Measurements from ENCODE around the gene OR2T27.
"Not testable (repeated sequence)": the region's sequence is repeated elsewhere in the genome, so short reads cannot be mapped to it uniquely, and the experiment has no call there.

Gene OR2T27

GRCh38 chr1:248655354-248655753, at the start of gene OR2T27:
Gene OR2T27 (minus strand): TSS chr1:248655528. CDS start chr1:248650884, 4,644 bp downstream.
- DNase-seq (ENCODE audit: low read depth), result not testable (repeated sequence)

GRCh38 chr1:248704606-248705005, 49.3 kb upstream of the OR2T27 start:
- DNase-seq (ENCODE audit: low read depth), result no peak

- DNase-seq (ENCODE audit: low read depth), result no peak
These were observed 48.3 kb upstream of the OR2T27 start for GRCh38 chr1:248703674-248704073.

- DNase-seq (ENCODE audit: low read depth), result no peak
These were observed 47.4 kb upstream of the OR2T27 start, which contains the start of gene OR14I1 for GRCh38 chr1:248702714-248703113. Gene OR14I1 (minus strand): TSS chr1:248702766.

GRCh38 chr1:248699099-248699498, 43.8 kb upstream of the OR2T27 start:
- no peak for DNase-seq (ENCODE audit: low read depth)

- DNase-seq (ENCODE audit: low read depth), result no peak
These were observed 42.6 kb upstream of the OR2T27 start for GRCh38 chr1:248697907-248698306.

- DNase-seq (ENCODE audit: low read depth), result no peak
These were observed 41.4 kb upstream of the OR2T27 start for GRCh38 chr1:248696774-248697173.

- DNase-seq (ENCODE audit: low read depth), result no peak
These were observed 40.9 kb upstream of the OR2T27 start for GRCh38 chr1:248696261-248696660.

GRCh38 chr1:248695451-248696132, 40.3 kb upstream of the OR2T27 start:
- no peak for DNase-seq (ENCODE audit: low read depth)

- no peak for DNase-seq (ENCODE audit: low read depth)
These were observed 36.3 kb upstream of the OR2T27 start for GRCh38 chr1:248691567-248692155.

- DNase-seq (ENCODE audit: low read depth), result no peak
These were observed 33.4 kb upstream of the OR2T27 start for GRCh38 chr1:248688527-248689298.

GRCh38 chr1:248686815-248687214, 31.5 kb upstream of the OR2T27 start:
- DNase-seq (ENCODE audit: low read depth), result no peak

- DNase-seq (ENCODE audit: low read depth), result no peak
These were observed 26.3 kb upstream of the OR2T27 start for GRCh38 chr1:248681651-248682050.

- no peak for DNase-seq (ENCODE audit: low read depth)
These were observed 14.7 kb upstream of the OR2T27 start for GRCh38 chr1:248670003-248670402.

GRCh38 chr1:248663453-248664328, 8.4 kb upstream of the OR2T27 start:
- DNase-seq (ENCODE audit: low read depth), result not testable (repeated sequence)

GRCh38 chr1:248656797-248657196, 1.5 kb upstream of the OR2T27 start:
- not testable (repeated sequence) for DNase-seq (ENCODE audit: low read depth)

- DNase-seq (ENCODE audit: low read depth), result not testable (repeated sequence)
These were observed 6.4 kb downstream of the OR2T27 start for GRCh38 chr1:248648770-248649536.

GRCh38 chr1:248645178-248645577, 10.2 kb downstream of the OR2T27 start, which contains the start of gene OR2T35:
Gene OR2T35 (minus strand): TSS chr1:248645278. CDS start chr1:248639258, 6,020 bp downstream.
- not testable (repeated sequence) for DNase-seq (ENCODE audit: low read depth)

GRCh38 chr1:248642971-248643651, 12.2 kb downstream of the OR2T27 start:
- DNase-seq (ENCODE audit: low read depth), result not testable (repeated sequence)

- not testable (repeated sequence) for DNase-seq (ENCODE audit: low read depth)
These were observed 13.7 kb downstream of the OR2T27 start for GRCh38 chr1:248641583-248641982.

Data from stimulated activated CD8-positive, alpha-beta memory T cell treated with anti-CD3 and anti-CD28 coated beads, Interleukin-4, amount 100 ng/mL, for 24 hours (primary cell).